OCI-LY1 (cell line): Measurements from ENCODE around the gene ZNF827.

Experiments
- H2AFZ ChIP-seq: fragments of 200-600 bp; sonication (generic), shearing (Covaris generic); 2 replicates; pipeline ENCODE4 v1.6.0; 2014; ENCODE audit warnings: antibody characterized with exemption, mild to moderate bottlenecking, low read length
- H3F3A ChIP-seq: fragments of 200-600 bp; sonication (generic), shearing (Covaris generic); 2 replicates; pipeline ENCODE4 v1.6.0; 2014; ENCODE audit warnings: mild to moderate bottlenecking, antibody characterized with exemption, low read length, moderate library complexity; ENCODE audit not compliant: insufficient read depth
- H3K27ac ChIP-seq: fragments of 200-600 bp; sonication (generic); 2 replicates; pipeline ENCODE4 v1.5.1; 2014; ENCODE audit warnings: low read length, mixed run types, mild to moderate bottlenecking, low read depth; ENCODE audit not compliant: poor library complexity, severe bottlenecking
- H3K27me3 ChIP-seq: fragments of 200-600 bp; sonication (generic); 2 replicates; pipeline ENCODE4 v1.6.0; 2014; ENCODE audit warnings: antibody characterized with exemption, mild to moderate bottlenecking, low read length, moderate library complexity; ENCODE audit not compliant: insufficient read depth
- H3K36me3 ChIP-seq: fragments of 200-600 bp; sonication (generic); 2 replicates; pipeline ENCODE4 v1.6.1; 2014; ENCODE audit warnings: mild to moderate bottlenecking, antibody characterized with exemption, low read length, moderate library complexity, mixed read lengths; ENCODE audit not compliant: insufficient read depth
- H3K4me1 ChIP-seq: fragments of 200-600 bp; sonication (generic); 2 replicates; pipeline ENCODE4 v1.5.1; 2014; ENCODE audit warnings: mild to moderate bottlenecking, low read length, moderate library complexity; ENCODE audit not compliant: insufficient read depth, severe bottlenecking
- H3K4me2 ChIP-seq: fragments of 200-600 bp; sonication (generic), shearing (Covaris generic); 2 replicates; pipeline ENCODE4 v1.6.1; 2014; ENCODE audit warnings: low read length
- H3K4me3 ChIP-seq: fragments of 200-600 bp; sonication (generic); 2 replicates; pipeline ENCODE4 v1.5.1; 2014; ENCODE audit warnings: low read length, low read depth, mild to moderate bottlenecking, mixed read lengths; ENCODE audit not compliant: poor library complexity, severe bottlenecking
- H3K79me2 ChIP-seq: fragments of 200-600 bp; shearing (Covaris generic); 2 replicates; pipeline ENCODE4 v1.6.1; 2016; ENCODE audit warnings: mixed run types, low read length, mixed read lengths; ENCODE audit not compliant: insufficient read depth
- H3K9ac ChIP-seq: fragments of 200-600 bp; sonication (generic), shearing (Covaris generic); 2 replicates; pipeline ENCODE4 v1.6.1; 2014; ENCODE audit warnings: mild to moderate bottlenecking, low read length, mixed read lengths
- H3K9me2 ChIP-seq: fragments of 200-600 bp; sonication (generic), shearing (Covaris generic); 2 replicates; pipeline ENCODE4 v1.6.1; 2014; ENCODE audit warnings: low read depth, mild to moderate bottlenecking, low read length, mixed read lengths
- H3K9me3 ChIP-seq: fragments of 200-600 bp; shearing (Covaris generic); 2 replicates; pipeline ENCODE4 v1.6.1; 2014; ENCODE audit warnings: low read length, mixed read lengths
- H4K20me1 ChIP-seq: fragments of 200-600 bp; sonication (generic), shearing (Covaris generic); 2 replicates; pipeline ENCODE4 v1.6.0; 2016; ENCODE audit warnings: mild to moderate bottlenecking, low read length; ENCODE audit not compliant: insufficient read depth
- CTCF ChIP-seq: fragments of 200-600 bp; sonication (generic), shearing (Covaris generic); IDR thresholded peaks from 2 replicates; pipeline ENCODE4 v1.5.1; 2017; ENCODE audit warnings: mild to moderate bottlenecking, antibody characterized with exemption, low read length, moderate library complexity, mixed read lengths
- EZH2 ChIP-seq: fragments of 200-600 bp; sonication (generic), shearing (Covaris generic); IDR thresholded peaks from 2 replicates; pipeline ENCODE4 v1.8.0; 2017; ENCODE audit warnings: borderline replicate concordance, mixed run types, mild to moderate bottlenecking, antibody characterized with exemption, low read length, moderate library complexity, mixed read lengths

ZNF827 gene

GRCh38 chr4:145820407-145820806, 118.2 kb downstream of the ZNF827 start:
- peaks cover 33% of the 10 kb centered on the region for H3K36me3 ChIP-seq
- H2AFZ ChIP-seq = no peak overlapping the region
- no peaks in the 10 kb centered on the region for H3K27me3 ChIP-seq
- H3K4me3 ChIP-seq = no peak overlapping the region
- H4K20me1 ChIP-seq = no peaks in the 10 kb centered on the region
- peaks cover 40% of the 10 kb centered on the region for H3K4me1 ChIP-seq
- no peak overlapping the region; the same call in 1 of the 2 replicates for H3K9ac ChIP-seq
- peak overlapping the region; percentile 70 for H3K27ac ChIP-seq
- no peaks in the 10 kb centered on the region for H3K9me3 ChIP-seq
- no peaks in the 10 kb centered on the region for H3F3A ChIP-seq
- H3K9me2 ChIP-seq = no peaks in the 10 kb centered on the region
- TF ChIP-seq CTCF (no peak), EZH2 (no peak)
- no peaks in the 10 kb centered on the region for H3K79me2 ChIP-seq
- peak overlapping the region; percentile 20; the same call in 1 of the 2 replicates for H3K4me2 ChIP-seq

DNA sequence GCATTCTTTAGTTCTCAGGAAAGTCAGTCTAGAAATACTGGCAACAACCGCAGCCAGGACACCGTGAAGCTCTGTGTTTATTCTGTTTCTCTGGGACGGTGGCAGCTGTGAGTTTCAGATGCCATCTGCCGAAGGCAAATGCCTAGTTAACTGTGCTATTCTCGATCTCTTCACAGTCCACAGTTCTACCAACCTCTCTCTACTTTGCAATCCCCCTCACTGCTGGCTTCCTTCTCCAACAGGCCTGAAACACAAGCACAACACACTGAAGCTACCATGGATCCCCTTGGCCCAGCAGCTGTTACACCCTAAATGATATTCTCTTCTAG, 118.8 kb downstream of the ZNF827 start:
- Histone ChIP-seq H3K9me3 (no peaks in the 10 kb centered on the region), H2AFZ (no peak overlapping the region), H4K20me1 (no peaks in the 10 kb centered on the region), H3K27me3 (no peaks in the 10 kb centered on the region), H3K9ac (no peak overlapping the region; the same call in 1 of the 2 replicates), H3K4me1 (peaks cover 40% of the 10 kb centered on the region), H3K4me2 (peak overlapping the region; percentile 20; the same call in 1 of the 2 replicates), H3K79me2 (no peaks in the 10 kb centered on the region), H3F3A (no peaks in the 10 kb centered on the region), H3K4me3 (no peak overlapping the region), H3K36me3 (peaks cover 34% of the 10 kb centered on the region), H3K27ac (peak overlapping the region; percentile 70), H3K9me2 (no peaks in the 10 kb centered on the region)
- TF ChIP-seq EZH2 = no peak

DNA sequence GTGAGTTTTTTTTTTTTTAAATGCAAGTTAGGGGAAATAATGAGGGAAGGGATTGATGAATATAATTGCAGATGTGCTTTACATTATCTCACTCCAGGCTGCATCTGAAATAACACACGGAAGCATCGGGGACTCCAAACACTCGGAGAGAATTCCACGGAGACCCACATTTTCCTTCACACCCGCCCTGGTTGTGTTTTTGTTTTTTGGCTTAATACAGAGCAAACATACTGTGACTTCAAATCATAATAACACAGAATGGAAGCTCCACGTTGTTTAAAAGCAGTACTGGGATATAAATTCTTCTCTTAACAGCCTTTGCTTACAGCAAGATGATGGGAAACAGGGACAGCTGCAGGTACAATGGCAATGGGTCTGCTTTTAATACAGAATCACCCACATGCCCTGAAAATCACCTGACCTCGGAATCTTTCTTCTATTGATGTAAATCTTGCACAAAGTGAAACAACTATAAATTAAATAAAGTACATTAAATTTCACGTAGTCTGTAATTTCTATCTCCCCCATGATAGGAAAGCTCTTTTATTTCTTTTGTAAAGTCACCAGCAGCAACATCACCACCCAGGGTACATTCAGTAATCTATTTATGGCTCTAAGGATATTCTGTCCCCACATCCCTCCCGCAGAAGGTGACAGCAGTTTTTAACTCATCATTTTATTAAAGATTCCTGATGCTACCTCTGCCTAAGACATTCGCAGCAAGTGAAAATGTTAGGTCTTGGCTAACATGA, 119.3 kb downstream of the ZNF827 start:
- Histone ChIP-seq H3K36me3 (peaks cover 35% of the 10 kb centered on the region), H2AFZ (no peak overlapping the region), H3F3A (no peaks in the 10 kb centered on the region), H3K9me2 (no peaks in the 10 kb centered on the region), H3K4me2 (peak overlapping the region; percentile 20; the same call in 1 of the 2 replicates), H3K4me1 (peaks cover 40% of the 10 kb centered on the region), H3K27me3 (no peaks in the 10 kb centered on the region), H3K27ac (peak overlapping the region; percentile 70), H3K79me2 (no peaks in the 10 kb centered on the region), H3K4me3 (no peak overlapping the region), H4K20me1 (no peaks in the 10 kb centered on the region), H3K9me3 (no peaks in the 10 kb centered on the region), H3K9ac (no peak overlapping the region)
- no peak for TF ChIP-seq EZH2
- no peak for TF ChIP-seq CTCF

GRCh38 chr4:145818011-145818410, 120.6 kb downstream of the ZNF827 start:
- TF ChIP-seq CTCF = no peak
- no peak for TF ChIP-seq EZH2
- no peaks in the 10 kb centered on the region for H3K79me2 ChIP-seq
- H3K27ac ChIP-seq = peak overlapping the region; percentile 7
- H3F3A ChIP-seq = no peaks in the 10 kb centered on the region
- H2AFZ ChIP-seq = no peak overlapping the region
- peaks cover 42% of the 10 kb centered on the region for H3K36me3 ChIP-seq
- no peak overlapping the region for H3K4me3 ChIP-seq
- H3K9me3 ChIP-seq = no peaks in the 10 kb centered on the region
- H4K20me1 ChIP-seq = no peaks in the 10 kb centered on the region
- no peak overlapping the region for H3K9ac ChIP-seq
- no peak overlapping the region for H3K4me2 ChIP-seq
- no peaks in the 10 kb centered on the region for H3K9me2 ChIP-seq
- no peaks in the 10 kb centered on the region for H3K27me3 ChIP-seq
- H3K4me1 ChIP-seq = peaks cover 35% of the 10 kb centered on the region
